ENCODE results near the gene COPZ2.
"Not testable (repeated sequence)": the region's sequence is repeated elsewhere in the genome, so short reads cannot be mapped to it uniquely, and the experiment has no call there.

The COPZ2 gene

DNA sequence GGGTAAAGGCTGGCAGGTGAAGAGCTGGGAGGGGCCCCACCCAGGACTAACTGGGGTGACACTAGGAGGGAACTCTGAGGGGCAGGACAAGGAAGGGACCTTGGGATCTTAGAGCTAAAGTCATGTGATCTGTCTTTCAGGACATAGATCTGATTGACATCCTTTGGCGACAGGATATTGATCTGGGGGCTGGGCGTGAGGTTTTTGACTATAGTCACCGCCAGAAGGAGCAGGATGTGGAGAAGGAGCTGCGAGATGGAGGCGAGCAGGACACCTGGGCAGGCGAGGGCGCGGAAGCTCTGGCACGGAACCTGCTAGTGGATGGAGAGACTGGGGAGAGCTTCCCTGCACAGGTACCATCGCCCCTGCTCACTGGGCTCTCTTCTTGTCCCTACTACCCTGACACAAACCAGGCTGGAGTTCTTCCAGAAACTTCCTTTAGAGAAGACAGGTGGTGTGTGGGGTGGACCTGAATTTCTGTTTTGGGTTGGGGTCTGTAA lies 18.7 kb upstream of the COPZ2 start:
- no peak for DNase-seq (ENCODE audit: low spot score)

- no peak for DNase-seq (ENCODE audit: low spot score)
Observed at GRCh38 chr17:48055531-48056245, 18.1 kb upstream of the COPZ2 start.

- no peak for DNase-seq (ENCODE audit: low spot score)
Observed at GRCh38 chr17:48054238-48055185, 16.9 kb upstream of the COPZ2 start.

- DNase-seq (ENCODE audit: low spot score) = no peak
Observed at GRCh38 chr17:48053758-48054237, 16.2 kb upstream of the COPZ2 start.

DNA sequence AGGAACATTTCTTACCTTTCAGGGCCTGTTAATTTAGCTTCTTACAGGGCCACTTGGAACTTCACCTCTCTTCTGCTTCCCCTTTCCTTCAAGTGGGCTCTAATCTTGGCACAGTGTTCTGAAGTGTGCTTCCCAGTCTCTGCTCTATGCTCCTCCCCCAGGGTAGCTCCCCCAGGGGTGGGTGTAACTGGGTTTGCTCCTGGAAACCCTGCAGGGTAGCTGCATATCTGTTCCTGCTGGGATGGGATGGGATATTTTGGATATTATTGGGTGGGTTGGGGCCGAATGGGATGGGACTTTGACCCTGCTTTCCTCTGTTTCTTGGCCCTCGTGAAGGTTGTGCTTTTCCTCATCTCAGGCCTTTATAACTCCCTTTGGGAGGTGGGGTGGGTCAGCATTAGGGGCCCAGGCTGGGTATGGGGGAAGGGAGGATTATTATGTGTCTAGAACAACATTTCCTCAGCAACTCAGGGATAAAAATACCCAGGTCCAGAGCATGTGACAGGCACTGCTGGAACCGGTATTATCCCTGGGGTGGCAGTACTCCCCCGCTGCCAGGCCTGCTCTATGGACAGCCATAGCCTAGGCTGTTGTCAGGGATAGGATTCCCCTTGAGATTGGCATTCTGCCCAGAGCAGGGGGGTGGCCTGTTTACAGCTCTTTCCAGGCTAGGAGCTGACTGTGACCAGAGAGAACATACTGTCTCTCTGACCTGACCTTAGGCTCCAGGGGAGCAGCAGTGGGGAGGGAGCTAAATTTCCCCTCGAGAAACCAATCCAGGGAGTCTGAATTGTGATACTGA lies 15.6 kb upstream of the COPZ2 start:
- DNase-seq (ENCODE audit: low spot score) = no peak

DNA sequence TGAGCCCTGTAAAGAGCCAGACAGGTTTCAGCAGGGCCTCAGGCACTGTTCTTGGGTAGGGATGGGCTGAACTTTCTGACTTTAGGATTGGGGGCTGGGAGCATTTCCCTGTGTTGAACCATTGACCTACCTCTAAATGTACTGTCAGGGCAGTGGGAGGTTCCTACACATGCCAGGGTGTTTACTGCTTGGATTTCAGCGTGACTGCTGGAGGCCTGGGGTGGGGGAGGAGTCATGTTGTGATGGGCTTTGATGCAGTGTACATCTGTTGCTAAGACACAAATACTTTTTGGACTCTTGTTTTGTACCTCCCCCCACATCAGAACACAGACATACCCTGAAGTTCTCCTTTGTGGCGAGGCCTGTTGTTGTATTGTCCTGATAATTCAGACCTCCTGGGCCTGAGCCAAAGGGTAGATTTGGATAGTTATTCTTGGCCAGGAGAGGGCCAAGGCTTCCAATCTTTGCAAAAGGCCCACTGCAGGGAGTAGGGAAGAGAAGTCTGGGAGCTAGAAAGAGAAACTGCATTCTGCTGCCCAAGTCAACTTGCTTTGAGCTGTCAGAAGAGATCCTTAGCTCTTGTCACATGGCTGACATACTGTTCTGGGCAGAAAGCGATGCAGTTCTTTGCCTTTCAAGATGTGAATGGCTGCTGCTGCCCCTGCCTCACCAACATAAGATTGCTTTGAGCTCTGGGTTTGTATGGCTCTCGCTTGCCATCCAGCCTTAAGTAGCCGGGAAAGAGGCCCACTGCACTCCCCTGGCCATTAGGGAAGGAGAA lies 14.3 kb upstream of the COPZ2 start:
- no peak for DNase-seq (ENCODE audit: low spot score)

GRCh38 chr17:48051283-48051682 lies 13.7 kb upstream of the COPZ2 start:
- DNase-seq (ENCODE audit: low spot score) = no peak

DNA sequence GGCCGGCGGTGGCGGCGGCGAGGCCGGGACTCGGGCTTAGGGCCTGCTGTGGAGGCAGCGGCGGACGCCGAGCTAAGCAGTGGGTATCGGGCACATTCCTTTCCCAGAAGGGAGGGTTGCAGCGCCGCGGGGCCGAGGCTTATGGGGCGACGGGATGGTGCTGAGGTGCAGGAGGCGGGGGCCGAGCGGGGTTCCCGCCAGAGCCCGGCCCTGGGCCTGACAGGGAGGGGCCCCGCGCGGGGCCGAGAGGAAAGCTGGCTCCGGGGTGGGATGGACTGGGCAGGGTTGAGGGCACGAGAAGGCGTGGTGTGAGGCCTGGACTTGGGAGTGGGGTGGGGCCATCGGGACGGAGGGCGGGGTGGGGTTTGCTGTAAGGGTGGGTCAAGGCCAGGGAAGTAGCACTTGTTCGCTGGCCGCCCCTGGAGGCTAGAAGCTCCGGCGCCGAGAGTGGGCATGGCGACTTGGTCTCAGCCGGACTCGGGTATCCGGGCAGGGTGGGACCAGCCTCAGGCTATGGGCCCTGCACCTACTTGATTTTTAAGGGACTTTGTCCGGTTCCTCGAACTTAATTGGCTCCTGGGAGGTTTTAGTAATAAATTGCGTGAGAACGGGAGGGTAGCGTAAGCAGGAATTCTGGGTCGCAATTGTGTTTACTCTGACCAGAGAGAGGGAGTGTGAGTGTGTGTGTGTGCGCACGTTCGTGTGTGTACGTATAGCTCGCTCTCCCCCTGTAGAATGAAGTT lies 11.0 kb upstream of the COPZ2 start:
- peak; percentile 89 for DNase-seq (ENCODE audit: low spot score)

DNA sequence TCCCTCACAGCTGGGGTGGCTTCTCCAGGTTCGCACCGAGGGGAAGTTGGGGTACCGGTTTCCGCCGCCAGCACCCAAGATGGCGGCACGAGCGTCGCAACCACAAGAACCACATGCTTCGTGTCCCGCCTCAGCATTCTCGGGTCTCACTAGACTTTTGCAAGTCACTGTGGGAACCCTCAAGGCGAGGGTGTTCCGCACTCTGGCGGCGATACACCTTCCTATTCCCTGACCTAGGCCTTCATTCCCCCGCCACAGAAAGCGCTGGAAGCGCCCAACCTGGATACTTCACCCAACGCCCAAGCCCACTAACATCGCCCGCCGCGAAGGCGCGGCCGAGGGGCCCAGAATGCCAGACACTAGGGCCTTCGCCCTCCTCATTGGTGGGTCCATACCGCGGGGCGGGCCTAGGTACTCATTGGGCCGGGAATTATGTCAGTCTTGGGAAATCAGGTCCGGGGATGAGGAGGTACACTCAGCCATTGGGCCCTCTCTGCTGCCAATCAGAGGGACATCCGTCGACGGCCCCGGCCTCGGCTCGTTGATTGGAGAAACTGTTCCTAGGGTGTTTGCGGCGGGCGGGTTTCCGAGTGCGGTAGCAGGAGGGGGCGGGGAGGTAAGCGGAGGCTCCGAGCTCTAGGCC lies 10.3 kb upstream of the COPZ2 start, which contains the start of gene NFE2L1:
Gene NFE2L1, plus strand, starts transcription at position 619 of the 643 bp plus-strand sequence. CDS start 2,760 bp downstream, outside the sequence.
- peak; percentile 98 for DNase-seq (ENCODE audit: low spot score)

DNA sequence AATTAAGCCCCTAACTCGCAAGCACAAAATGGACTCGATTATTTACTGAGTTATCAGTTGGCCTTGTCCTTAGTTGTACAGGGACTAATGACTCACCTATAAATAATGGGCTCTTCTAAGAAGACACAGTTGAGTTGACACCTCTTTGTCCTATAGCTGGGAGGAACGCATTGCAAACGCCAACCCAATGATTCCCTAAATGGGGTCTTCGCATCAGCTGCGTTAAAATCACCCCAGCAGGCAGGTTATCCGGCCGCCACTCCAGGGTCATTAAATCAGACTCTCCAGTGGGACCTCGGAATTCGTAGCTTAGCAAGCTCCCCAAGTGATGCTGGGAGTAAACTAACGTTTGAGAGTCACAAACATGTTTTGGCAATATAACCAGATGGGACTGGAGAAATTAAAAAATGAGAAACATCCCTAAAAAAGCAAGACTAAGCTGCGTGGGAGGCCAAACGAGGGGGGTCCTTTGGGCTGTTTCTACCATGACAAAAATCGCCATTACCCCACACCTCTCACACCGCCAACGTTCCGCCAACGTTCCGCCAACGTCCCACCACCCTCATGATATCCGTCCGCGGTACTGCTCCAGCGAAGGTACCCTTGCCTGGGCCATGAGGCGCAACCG lies 9.6 kb upstream of the COPZ2 start:
- DNase-seq (ENCODE audit: low spot score) = no peak

- no peak for DNase-seq (ENCODE audit: low spot score)
Observed at GRCh38 chr17:48046296-48046695, 8.7 kb upstream of the COPZ2 start.

- DNase-seq (ENCODE audit: low spot score) = no peak
Observed at GRCh38 chr17:48045316-48046001, 7.9 kb upstream of the COPZ2 start.

- no peak for DNase-seq (ENCODE audit: low spot score)
Observed at GRCh38 chr17:48044851-48045250, 7.3 kb upstream of the COPZ2 start.

- no peak for DNase-seq (ENCODE audit: low spot score)
Observed at GRCh38 chr17:48043176-48043575, 5.6 kb upstream of the COPZ2 start.

DNA sequence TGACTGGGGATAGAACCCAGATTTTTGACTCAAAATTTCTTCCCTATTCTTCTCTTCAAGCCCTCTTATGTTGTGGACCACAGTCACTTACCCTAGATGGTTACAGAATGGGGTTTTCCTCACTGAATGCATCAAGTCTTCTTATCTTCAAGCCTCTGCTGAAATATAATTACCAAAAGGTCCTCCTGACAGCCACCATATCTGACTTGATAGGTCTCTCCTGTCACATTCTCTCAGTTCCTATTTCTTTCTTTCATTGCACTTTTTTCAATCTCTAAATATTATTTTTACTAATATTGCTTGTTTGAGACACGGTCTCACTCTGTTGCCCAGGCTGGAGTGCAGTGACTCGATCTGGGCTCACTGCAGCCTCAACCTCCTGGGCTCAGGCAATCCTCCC lies 1.1 kb upstream of the COPZ2 start:
- no peak for DNase-seq (ENCODE audit: low spot score)

- no peak for DNase-seq (ENCODE audit: low spot score)
Observed at GRCh38 chr17:48037838-48038323, 284 bp upstream of the COPZ2 start.

DNA sequence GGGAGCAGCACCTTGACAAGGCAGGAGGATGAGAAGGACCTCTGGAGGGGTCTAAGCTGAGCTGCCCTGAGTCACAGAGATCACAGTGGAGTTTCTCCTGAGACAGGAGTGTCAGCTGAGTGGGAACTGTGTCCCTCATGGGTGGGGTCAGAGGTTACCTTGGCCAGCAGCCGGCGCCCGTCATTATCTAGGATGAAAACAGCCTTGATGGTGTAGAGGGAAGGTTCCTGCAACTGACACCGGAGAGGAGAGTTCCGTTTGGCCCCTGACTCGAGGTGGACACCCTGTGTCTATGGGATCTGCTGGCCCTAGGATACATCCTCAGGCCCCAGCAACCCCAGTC lies 933 bp downstream of the COPZ2 start:
- DNase-seq (ENCODE audit: low spot score) = no peak

- not testable (repeated sequence) for DNase-seq (ENCODE audit: low spot score)
Observed at GRCh38 chr17:48034734-48035133, 2.9 kb downstream of the COPZ2 start.

- no peak for DNase-seq (ENCODE audit: low spot score)
Observed at GRCh38 chr17:48031966-48032365, 5.6 kb downstream of the COPZ2 start.
